Central memory CD4-positive, alpha-beta T cell (primary cell): Measurements from ENCODE around the gene PAK1.
"Not testable (repeated sequence)": the region's sequence is repeated elsewhere in the genome, so short reads cannot be mapped to it uniquely, and the experiment has no call there.

Experiments used
- DNase-seq: peaks from one replicate; pipeline ENCODE4 v3.0.0; 2022

Gene PAK1

DNA sequence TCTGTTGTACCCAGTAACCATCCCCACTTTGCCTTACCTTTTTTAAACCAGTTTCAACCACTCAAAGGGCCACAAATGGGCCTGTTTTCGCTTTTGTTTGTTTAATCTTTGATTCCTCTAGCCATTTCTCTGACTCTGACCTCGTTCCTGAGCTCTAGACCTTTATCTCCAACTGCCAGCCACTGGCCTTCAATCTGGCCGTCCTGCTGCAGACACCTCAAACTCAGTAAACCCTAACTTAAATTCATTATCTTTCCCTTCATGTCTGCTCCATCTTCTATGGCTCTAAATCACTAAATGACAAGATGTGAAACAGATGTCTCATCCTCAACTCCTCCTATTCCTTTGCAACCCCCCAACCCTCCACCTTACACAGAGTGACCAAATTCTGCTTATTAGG lies 171.1 kb downstream of the PAK1 start:
- DNase-seq = no peak

DNA sequence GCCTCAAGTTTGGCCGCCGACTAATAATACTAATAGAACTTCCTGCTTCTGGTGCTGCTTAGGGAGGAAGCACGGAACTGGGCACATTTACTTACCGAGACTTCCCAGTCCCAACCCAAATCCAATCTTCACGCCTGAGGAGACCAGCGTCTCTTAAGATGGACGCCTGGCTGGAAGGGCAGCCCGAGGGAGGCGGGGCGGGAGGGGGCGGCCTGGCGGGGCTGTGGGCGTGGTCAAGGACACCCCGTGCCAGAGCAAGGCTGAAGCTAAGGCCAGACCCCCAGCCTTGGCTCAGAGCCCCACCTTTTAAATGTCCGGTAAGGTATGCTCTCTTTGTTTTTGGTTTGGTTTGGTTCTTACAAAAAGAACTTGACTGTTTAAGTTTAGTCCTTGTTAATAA lies 172.4 kb downstream of the PAK1 start, which contains the start of gene GDPD4:
TSS of gene GDPD4 (minus strand) at position 177 of the 400 bp plus-strand sequence. CDS start 16,549 bp downstream, outside the sequence.
- no peak for DNase-seq

DNA sequence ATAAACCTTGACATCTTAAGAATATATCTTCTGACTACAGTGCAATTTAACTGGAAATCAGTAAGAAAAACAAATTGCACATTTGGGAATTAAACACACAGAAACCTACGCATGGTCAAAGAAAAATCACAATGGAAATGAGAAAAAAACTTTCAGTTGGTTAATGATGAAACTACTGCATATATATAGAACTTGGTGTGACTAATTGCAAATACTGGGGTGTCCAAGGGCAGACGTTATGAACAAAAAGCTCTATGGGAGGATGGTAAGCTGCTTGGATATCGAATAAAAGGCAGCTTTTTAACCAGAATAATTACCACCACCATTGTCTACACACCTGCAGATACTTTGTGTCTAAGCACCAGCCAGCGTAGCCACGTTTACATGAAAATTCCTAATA lies 173.2 kb downstream of the PAK1 start:
- DNase-seq = no peak

DNA sequence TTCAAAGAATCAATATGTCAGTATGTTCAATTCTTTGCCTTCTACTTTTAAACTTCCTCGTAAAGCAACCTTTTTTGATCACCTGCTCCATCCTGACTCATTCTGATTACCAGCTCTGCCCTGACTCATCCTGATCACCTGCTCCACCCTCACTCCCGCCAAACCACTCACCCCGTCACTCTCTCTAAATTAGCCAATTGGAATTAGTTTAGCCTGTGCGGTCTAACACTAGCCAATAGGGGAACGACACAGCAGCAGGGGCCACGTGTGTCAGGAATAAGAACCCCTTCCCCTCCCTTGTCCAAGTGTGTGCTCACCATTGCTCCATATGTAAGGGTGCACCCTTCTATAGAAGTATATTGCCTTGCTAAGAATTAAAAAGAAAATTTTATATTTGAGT lies 173.9 kb downstream of the PAK1 start:
- DNase-seq = not testable (repeated sequence)

- DNase-seq = no peak
These were observed 174.3 kb downstream of the PAK1 start for GRCh38 chr11:77299528-77299993.

GRCh38 chr11:77294040-77294439 lies 179.9 kb downstream of the PAK1 start:
- DNase-seq = no peak

DNA sequence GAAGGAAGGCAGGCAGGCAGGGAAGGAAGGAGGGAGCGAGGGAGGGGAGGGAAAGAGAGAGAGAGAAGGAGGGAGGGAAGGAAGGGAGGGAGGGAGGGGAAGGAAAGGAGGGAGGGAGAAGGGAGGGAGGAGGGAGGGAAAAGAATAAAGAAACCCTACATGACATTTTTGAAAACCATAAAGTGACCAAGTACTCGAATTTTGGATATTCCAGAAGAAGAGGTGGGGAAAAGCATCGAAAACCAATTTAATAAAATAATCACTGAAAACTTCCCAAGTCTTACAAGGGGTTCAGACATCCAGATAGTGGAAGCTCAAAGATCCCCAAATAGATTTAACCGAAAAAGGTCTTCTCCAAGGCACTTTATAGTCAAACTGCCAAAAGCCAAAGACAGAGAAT lies 184.2 kb downstream of the PAK1 start:
- DNase-seq = no peak

DNA sequence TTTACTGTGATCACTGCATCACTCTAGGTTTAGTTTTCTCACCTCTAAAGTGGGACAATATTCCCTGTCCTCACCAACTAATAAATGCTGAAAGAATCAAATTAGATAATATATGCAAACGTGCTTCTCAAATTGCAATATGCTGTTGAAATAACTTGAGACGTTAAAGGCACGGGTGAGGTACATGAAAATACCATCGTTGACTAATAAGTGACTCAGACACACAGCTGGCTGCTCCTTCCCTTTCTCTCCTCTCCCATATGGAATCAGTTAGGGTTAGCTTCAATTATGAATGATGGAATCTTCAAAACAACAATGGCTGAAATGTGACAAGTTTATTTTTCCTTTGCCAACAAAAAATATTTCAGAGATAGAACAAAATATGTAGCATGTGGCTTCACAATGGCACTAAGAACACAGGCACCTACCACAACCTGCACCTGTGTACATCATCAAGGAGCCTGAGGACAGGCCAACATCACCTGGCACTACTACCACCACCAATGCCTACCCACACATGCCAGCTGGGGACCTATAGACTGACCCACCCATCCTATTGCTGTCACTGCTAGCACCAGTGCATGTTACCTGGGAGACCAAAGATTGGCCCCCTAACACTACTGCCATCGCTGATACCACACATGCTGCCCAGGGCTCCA lies 186.2 kb downstream of the PAK1 start:
- DNase-seq = no peak

DNA sequence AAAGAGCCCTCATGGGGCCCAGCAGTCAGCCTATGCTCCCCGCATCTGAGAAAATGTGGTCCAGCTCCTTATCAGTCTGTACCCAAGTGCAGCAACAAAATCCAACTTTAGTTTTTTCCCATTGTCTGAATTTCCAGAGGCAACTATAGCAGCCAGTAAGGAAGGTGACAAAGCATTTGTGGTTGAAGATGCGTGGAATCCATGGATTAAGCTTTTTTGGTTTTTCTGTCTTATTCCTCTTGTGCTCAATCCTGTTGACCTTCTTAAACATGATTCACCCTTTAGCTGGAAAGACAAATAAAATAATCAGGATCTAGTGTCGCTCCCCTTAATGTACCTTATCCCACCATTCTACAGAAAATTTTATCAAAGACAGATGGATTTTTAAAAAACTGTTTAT lies 186.8 kb downstream of the PAK1 start:
- DNase-seq = no peak

GRCh38 chr11:77284476-77285468 lies 189.1 kb downstream of the PAK1 start:
- no peak for DNase-seq

DNA sequence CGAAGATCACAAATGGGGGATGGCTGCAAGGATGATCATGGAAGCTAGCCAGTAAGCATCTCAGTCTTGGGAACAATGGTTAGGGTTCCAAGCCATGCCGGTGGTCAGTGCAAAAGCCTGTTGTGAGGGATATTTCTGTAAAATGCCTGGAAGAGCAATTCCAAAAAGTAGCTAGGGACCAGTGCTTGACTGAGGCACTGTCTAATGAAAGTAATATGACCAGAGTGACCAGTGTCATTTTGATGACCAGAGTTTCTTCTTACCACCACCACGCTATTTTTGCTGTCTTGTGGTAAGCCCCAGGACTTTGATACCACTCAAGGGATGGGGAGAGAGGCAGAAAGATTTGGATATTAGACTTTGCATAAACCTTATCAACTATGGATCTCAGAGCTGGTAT lies 190.8 kb downstream of the PAK1 start:
- DNase-seq = no peak

- DNase-seq = no peak
These were observed 195.0 kb downstream of the PAK1 start for GRCh38 chr11:77278595-77279506.

- DNase-seq = no peak
These were observed 197.6 kb downstream of the PAK1 start for GRCh38 chr11:77276271-77276670.
